Activated CD4-positive, alpha-beta T cell treated with anti-CD3 and anti-CD28 coated beads, Interleukin-2, amount 50 U/mL, for 24 hours (primary cell): Measurements from ENCODE around the gene TTC7B.

Experiments
- DNase-seq, 2 donors: peaks; one replicate each; pipeline ENCODE4 v3.0.0-alpha.2; 2020; ENCODE audit warnings: low read depth in 1 of 2, low spot score in 1 of 2

The TTC7B gene

DNA sequence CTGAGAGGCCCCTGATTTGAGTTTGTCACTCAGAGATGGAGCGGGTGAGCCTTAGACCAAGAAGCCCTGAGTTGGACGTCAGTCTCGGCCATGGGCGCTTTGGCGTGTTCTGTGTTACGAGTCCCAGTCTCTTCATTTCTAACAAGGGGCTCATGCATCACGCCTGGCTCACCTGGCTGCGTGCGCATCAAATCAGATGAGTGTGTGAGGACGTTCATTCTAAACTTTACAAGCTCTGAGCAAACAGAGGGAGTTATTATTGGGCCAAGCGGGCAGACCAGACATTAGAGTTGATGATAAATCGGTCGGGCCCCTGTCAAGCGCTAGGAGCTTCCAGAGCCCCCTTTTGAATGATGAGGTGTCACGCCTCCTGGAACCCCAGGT is 302.2 kb downstream of the TTC7B start:
- DNase-seq: no peak

DNA sequence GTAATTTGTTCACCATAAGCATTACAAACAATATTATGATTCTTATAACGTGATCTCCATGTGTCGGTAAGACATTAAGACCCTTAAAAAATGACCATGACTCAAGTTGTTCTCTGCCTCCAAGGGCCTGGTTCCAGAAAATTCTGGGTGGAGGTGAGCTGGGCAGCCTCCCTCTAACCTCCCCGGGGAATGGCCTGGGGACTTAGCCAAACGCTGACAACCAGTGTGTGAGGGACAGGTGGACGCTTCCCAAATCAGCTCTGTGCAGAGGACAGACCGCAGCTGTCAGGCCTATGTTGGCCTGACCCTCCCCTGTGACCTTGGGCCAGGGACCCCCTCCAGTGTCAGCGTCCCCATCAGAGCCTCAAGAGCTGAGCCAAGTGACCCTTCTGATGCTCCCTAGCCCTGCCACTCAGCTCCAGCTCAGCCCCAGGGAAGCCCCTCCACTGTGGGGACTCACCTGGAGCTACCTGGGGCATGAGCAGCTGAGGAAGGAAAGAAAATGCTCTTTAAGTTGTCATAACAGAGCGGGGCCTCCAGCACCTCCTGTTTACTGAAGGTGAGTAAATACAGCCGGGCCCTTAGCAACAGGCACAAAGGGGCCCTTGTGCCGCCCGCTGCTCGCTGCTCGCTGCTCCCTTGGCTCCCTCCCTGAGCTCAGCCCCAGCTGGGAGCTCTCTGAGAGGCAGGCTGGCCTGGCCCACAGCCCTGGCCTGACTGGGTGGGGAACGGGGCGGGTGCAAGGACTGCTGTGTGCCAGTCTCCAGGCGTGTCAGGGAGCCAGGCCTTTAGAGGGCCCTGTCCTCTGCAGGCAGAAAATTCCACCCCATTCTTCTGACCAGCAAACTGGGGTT is 302.8 kb downstream of the TTC7B start:
- DNase-seq: no peak

DNA sequence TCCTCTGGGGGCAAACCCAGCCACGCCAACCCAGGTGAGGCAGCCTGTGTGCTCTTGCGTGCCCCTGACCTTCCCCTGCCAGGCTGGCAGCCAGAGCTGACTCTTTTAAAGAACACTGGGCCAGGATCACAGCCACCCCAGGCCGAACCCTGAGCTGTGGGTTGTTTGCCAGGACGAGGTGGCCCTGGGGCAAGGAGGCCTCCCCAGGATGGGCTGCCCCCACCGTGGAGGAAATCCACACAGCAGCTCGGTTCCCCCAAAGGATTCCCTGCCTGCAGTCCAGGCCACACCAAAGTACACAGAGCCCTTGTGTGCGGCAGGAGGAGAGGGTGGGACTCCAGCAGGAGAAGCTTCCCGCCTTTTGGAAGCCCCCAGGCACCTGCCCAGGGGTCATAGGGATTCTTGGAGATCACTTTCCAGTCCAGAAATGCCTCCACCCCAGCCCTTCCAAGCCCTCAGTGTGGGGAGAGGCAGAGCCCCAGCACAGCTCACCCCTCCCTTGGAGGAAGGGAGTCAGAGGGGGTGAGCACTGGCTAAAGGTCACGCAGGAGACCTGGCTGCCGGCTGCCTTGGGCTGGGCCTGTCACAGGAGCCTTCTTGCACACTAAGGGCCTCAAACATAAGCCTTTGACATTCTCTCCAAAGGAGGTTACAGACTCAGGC is 303.8 kb downstream of the TTC7B start:
- no peak for DNase-seq

DNA sequence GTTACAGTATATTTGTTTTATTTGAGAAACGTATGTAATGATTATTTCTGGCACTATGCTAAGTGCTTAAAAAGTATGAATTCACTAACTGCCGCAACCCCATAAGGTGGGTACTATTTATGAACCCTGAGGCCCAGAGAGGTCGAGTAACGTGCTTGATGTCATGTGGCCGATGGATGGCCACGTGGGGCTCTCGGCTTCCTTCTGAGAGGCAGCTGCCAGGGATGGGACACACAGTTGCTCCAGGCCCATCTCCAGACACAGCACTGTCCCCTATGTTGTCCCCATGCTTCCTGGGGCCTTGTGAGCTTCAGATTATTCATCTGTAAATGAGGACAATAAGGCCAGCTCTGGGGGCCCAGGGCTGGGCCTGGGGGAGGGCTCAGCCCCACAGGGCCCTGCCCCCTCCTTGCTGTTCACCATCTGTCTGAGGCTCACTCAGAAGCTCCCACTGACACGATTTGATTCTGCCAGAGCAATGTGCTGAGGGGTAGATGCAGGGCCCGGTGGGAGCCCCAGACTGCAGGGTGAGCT is 304.4 kb downstream of the TTC7B start:
- no peak for DNase-seq

DNA sequence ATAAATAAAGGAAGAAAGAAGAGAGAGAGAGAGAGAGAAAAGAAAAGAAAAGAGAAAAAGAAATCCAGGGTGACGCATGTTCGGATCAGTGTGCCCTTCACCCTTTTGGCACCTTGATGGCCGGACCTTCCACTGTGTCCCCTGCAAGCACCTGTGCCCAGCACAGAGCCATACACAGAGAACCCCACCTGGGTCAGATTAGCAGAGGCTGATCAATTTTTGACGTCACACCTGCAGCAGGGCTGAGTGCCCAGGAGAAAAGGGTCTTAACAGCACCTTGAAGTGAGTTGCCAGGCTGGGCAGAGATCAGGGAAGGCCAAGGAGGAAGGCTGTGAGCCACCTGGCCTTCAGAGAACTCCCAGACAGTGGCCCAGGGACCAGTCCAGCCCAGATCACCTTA is 305.0 kb downstream of the TTC7B start:
- DNase-seq: no peak

DNA sequence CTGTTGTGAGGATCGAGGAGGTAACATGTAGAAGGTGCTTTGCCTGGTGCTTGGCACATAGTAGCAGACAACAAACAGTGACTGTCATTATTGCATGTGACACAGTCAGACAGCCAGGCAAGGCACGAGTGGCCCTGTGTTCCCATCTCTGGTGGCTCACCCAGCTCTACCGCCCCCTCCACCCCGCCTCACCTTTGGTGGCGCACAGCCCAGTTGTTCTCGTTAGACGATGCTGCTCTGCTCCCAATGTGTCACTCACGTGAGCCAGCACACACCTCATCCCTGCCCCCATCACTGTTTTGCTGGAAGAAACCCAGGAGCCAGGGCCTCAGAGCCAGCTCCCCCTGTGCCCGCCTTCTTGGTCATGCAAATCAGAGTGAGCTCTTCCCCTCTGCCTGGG is 306.1 kb downstream of the TTC7B start:
- no peak for DNase-seq

DNA sequence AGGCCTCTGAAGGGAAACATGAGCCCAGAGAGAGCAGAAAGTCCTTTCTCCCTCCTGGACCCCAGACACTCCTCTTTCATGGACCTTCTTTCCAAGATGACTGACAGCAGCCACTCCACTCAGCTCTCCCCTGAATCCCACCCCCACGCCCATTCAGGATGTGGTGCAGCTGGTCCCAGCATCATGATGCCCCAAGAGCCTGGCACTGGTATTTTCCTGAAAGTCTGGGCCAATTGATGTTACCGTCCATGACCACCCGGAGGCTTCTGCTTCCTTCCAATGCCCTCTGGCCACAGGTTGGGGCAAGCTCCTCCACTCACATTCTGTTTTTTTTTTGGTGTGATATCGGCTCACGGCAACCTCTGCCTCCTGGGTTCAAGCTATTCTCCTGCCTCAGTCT is 306.8 kb downstream of the TTC7B start:
- no peak for DNase-seq

DNA sequence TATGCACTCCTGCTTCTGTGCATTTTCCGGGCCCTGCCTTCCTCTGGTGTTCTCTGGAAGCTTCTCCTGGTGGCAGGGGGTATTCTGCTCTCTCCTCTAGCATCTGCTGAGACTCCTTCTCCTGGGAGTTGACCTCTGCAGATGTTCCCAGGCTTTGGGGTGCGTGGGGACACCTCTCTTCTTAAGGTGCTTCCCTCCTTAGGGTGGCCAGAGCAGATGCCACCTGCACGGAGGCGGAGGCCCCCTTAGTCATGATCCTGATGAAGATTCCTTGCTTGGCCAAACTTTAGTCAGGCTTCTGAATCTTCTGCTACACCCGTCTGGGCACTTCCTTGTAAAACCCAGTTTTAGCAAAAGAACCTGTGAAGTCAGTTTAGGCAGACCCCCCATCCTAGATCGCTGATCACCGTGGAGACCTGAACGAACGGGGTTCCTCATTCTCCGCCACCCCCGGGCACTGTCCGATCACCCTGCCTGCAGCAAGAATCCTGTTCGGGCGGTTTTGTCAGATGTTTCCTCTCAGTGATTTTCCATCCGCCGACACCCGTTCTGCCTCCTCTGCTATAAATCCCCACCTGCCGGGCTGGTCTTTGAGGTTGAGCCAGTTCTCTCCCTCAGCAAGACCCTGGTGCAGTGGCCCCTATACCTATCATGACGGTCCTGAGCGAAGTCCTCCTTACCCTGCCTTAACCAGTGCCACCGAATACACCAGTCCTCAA is 307.5 kb downstream of the TTC7B start:
- DNase-seq: no peak

DNA sequence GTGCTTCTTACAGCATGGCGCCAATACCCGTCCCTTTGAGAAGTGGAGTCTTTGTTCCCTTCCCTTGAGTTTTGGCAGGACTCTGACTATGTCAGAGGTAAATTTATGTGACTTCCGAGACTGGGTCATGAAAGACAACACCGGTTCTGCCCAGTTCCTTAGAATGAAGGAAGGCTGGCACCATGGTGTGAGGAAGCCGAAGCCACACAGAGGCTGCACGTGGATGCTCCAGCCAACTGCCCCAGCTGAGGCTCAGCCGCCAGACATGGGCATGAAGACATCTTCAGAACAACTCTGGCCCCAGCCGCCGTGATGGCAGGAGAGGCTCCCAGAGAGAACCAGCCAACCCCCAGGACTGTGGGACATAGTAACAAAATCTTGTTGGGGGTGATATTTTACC is 308.2 kb downstream of the TTC7B start:
- no peak for DNase-seq

DNA sequence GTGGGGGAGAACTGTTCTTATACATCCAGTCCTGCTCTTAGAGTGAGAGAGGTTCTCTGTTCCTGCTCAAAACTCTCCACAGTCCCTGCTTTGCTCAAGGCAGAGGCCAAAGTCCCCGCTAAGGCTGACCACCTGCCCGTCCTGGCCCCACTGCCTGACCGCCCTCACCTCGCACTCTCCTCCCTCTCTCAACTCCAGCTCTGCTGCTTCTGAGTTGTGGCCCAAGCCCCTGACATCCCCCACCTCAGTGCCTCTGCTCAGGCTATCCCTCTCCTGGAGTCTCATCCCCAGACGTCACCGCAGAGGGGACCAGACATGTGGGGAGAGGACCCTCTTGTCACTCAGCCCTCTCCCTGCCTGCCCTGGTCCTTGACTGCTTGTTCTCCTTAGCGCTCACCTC is 308.8 kb downstream of the TTC7B start:
- no peak for DNase-seq

DNA sequence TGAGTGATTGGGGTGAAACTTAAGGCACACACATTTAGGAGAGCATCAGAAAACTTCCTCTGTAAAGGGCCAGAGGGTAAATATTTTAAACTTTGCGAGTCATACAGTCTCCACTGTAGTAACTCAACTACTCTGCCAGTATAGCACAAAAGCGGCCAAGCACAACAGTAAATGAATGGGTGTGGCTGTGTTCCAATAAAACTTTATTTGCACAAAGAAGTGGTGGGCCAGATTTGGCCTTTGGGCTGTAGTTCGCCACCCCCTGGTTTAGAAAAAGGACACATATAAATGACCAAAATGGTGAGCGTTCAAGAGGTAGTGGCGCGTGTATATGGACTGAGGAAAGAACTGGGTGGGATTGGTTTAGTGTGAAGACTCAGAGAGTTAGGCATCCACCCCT is 309.5 kb downstream of the TTC7B start:
- DNase-seq: no peak

DNA sequence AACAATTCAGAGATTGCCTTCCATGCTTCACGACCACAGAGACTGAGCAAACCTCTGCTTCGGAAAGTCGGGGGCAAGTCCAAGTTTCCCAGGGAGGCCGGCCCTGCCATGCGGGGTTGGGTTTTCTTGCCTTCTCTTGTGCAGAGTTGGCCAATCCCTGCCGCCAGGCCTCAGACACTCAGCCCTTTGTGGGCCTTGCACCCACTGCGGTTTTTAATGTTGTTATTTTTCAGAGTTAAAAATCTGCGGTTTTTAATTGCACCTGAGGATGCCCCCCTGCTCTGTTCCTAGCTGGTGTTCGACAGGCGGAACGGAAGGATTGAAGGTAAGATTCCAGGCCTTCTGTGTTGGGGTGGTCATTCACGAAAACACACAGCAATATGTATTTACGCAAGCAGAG is 310.7 kb downstream of the TTC7B start:
- DNase-seq: no peak

DNA sequence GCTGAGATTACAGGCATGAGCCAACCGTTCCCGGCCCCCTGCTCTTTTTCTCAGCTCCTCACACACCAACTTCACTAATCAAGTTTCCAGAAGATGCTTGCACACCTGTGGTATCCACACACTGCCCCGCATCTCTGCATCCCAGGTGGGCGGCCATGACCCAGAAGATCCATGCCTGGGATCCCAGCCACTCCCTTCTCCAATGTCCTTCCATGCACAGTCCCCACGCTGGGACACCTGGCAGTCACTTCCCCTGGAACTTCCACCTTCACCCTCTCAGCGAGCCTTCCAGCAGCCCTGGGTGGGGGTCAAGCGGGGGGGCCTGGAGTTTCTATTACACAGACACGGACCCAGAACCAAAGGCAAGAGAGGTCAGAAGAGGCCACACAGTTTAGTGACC is 311.6 kb downstream of the TTC7B start:
- DNase-seq: no peak

DNA sequence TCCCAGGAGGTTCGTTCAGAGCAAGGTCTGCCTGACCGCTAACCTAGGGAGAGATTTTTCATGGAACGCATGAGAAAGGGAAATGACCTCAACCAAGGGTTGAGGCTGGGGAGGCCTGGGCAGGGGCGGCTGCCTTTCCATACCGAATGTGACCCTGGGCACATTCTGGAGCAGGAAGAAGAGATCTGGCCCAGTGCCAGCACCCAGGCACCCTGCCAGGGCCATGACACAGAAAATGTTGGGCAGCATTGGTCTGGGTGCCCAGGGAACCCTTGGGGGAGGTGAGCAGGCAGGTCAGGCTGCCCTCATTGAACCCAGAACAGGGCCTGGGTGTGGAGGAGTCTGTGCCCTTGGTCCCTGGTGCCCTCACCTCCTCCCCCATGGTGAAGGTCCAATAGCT is 312.6 kb downstream of the TTC7B start:
- no peak for DNase-seq

DNA sequence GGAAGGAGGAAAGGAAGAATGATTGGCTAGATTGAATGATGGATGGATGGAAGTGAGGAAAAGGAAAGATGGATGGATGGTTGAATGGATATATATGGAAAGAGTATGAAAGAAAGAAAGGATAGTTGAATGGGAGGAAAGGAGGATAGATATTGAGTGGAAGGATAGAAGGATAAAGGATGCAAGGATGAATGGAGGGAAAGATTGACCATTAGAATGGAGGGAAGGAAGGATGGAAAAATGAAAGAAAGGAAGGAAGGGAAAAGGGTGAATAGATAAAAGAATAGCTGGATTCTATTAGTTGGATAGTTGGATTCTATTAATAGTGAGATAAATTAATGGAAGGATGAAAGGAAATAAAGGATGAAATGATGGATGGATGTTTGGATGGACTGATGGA is 313.5 kb downstream of the TTC7B start:
- no peak for DNase-seq

DNA sequence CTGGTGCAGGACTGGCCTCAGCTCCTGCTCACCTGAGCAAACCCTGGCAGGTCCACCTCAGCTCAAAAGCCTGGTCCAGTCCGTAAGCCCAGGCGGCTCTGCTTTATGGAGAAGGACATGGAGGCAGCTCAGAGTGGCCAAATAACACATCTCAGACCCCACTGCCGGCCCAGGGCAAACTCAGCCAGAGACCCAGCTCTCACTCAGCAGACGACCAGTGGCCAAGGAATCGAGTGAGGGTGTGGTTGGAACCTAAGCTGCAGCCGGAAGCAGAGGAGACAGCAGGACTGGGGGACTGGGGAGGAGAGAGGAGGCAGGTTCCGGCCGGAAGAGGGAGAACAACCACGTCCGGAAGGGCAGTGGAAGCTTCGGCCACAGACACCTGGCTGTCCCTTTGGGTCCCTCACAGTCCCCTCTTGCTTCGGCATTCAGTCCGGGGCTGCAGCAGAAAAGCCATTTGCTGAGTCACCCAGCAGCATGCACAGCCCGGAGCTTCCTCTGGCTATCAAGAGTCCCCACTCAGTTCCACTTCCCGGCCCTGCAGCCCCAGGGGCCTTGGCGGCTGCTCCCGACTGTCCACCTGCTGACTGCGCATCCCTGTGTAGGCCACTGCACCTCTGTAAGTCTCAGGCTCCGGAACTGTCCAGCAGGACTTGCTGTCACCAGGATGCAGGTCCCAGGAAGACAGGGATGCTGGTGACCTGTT is 315.4 kb downstream of the TTC7B start:
- DNase-seq: no peak

DNA sequence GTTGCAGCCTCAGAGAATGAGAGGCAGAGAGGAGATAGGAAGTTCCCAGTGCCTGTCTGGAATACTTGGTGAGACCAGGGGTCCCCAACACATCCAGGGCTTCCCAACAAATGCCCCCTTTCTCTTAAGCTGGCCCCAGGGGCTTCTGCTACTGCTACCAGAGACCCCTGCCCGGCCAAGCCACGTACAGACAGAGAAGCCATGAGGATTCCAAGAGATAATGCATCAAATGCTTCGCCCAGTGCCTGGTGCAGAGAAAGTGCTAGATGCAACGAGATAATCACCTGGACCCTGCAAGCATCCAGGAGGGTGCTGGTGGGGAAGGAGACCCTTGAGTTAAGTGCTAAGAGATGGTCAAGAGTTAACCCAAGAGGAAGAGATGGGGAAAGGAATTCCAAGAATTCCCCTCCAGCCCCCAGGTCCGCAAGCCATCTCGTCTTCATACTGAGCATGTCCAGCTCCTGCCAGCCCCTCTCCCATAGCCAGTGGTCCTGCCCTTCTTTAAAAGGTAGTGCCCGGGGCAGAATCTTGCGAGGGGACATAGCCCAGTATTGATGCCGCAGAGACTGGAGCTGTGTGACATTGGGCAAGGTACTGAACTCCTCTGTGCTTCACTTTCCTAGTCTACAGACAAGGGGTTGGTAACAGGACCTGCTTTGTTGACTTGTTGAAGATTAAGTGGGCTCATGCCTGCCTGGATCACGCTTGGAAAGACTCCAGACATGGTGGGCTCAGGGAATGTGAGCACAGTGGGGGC is 316.1 kb downstream of the TTC7B start:
- DNase-seq: no peak

DNA sequence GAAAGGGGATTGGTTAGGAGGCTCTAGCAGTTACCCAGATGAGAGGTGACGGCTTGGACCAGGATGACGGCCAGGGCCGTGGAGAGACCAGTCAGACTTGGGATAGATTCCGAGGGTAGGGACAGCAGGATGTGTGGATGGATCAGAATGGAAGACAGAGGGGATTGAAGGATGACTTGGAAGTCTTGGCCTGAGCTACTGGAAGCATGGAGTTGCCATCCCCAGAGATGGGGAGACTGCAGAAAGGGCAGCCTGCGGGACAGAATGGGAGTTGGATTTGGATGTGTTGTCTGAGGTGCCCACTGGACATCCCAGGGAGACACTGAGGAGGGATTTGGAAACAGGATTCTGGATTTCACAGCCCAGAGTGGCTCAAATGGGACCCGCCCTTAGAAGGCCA is 317.1 kb downstream of the TTC7B start:
- no peak for DNase-seq

DNA sequence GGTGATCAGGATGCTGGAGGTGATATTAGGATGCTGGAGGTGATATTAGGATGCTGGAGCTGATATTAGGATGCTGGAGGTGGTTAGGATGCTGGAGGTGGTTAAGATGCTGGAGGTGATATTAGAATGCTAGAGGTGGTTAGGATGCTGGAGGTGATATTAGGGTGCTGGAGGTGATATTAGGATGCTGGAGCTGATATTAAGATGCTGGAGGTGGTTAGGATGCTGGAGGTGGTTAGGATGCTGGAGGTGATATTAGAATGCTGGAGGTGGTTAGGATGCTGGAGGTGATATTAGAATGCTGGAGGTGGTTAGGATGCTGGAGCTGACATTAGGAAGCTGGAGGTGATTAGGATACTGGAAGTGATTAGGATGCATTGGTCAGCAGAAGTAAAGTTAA is 318.0 kb downstream of the TTC7B start:
- DNase-seq: no peak

DNA sequence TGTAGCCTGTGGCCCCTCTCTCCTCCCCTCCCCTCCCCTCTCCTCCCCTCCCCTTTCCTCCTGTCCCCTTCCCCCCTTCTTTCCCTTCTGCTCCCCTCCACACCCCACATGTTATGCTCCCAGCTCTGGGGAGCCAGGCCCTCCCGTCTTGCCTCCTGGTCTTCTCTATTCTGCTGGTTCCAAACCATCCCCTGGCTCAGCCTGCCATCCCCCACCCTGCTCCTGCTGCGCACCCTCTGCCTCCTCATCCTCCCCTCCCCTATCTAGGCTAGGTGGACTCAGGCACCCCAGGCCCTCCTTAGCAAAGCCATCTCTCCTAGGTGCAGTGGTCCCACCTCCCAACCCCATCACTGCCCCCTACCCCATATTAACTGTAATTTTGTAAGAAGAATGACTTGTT is 319.9 kb downstream of the TTC7B start:
- DNase-seq: no peak
